Trophoblast cell (in vitro differentiated cells and primary cell): ENCODE data around the gene HOXA9.

ENCODE experiments used
- DNase-seq, 2 donors: peaks; one replicate each; pipeline ENCODE4 v3.0.0-alpha.2; 2016
- H2AFZ ChIP-seq: 2 replicates; pipeline ENCODE4 v1.6.1; 2013; ENCODE audit warnings: low read length, moderate library complexity, mild to moderate bottlenecking; ENCODE audit not compliant: insufficient read depth, poor library complexity
- H2AK5ac ChIP-seq: 2 replicates; pipeline ENCODE4 v1.6.1; 2013; ENCODE audit warnings: mild to moderate bottlenecking, low read length
- H2BK120ac ChIP-seq: 2 replicates; pipeline ENCODE4 v1.6.1; 2013; ENCODE audit warnings: low read length, mild to moderate bottlenecking, moderate library complexity; ENCODE audit not compliant: insufficient read depth, poor library complexity
- H2BK12ac ChIP-seq: 2 replicates; pipeline ENCODE4 v1.6.1; 2013; ENCODE audit warnings: mild to moderate bottlenecking, low read length, moderate library complexity
- H2BK5ac ChIP-seq: 2 replicates; pipeline ENCODE4 v1.6.1; 2013; ENCODE audit warnings: low read length, low read depth, moderate library complexity, mild to moderate bottlenecking; ENCODE audit not compliant: poor library complexity
- H3K14ac ChIP-seq: 2 replicates; pipeline ENCODE4 v1.6.1; 2013; ENCODE audit warnings: mild to moderate bottlenecking, low read length
- H3K18ac ChIP-seq: 2 replicates; pipeline ENCODE4 v1.6.1; 2013; ENCODE audit warnings: mild to moderate bottlenecking, low read length
- H3K23ac ChIP-seq: 2 replicates; pipeline ENCODE4 v1.6.1; 2013; ENCODE audit warnings: low read length
- H3K27ac ChIP-seq: 2 replicates; pipeline ENCODE4 v1.5.1; 2013; ENCODE audit warnings: low read depth, mild to moderate bottlenecking, inconsistent platforms, low read length, moderate library complexity
- H3K27me3 ChIP-seq: 2 replicates; pipeline ENCODE4 v1.6.1; 2013; ENCODE audit warnings: inconsistent platforms, mild to moderate bottlenecking, low read length, moderate library complexity; ENCODE audit not compliant: insufficient read depth
- H3K36me3 ChIP-seq, 2 experiments: 1 replicate in 1 of 2; 2 replicates in 1 of 2; pipeline ENCODE4 v1.6.1; 2013; ENCODE audit warnings: low read length in 2 of 2, mild to moderate bottlenecking in 2 of 2, moderate library complexity in 1 of 2; ENCODE audit not compliant: insufficient read depth in 2 of 2, control insufficient read depth in 1 of 2
- H3K4ac ChIP-seq: 2 replicates; pipeline ENCODE4 v1.6.1; 2013; ENCODE audit warnings: low read depth, mild to moderate bottlenecking, low read length, moderate library complexity
- H3K4me1 ChIP-seq, 2 experiments: 1 replicate in 1 of 2; 2 replicates in 1 of 2; pipeline ENCODE4 v1.6.1; 2013; ENCODE audit warnings: low read length in 2 of 2, mild to moderate bottlenecking in 2 of 2, moderate library complexity in 1 of 2; ENCODE audit not compliant: insufficient read depth in 2 of 2, control insufficient read depth in 1 of 2
- H3K4me2 ChIP-seq: 2 replicates; pipeline ENCODE4 v1.6.1; 2013; ENCODE audit warnings: inconsistent platforms, mild to moderate bottlenecking, low read length, moderate library complexity
- H3K4me3 ChIP-seq: 2 replicates; pipeline ENCODE4 v1.5.1; 2013; ENCODE audit warnings: mild to moderate bottlenecking, low read depth, low read length, inconsistent platforms
- H3K79me1 ChIP-seq: one replicate; pipeline ENCODE4 v1.6.1; 2013; ENCODE audit warnings: low read length
- H3K79me2 ChIP-seq: 2 replicates; pipeline ENCODE4 v1.6.1; 2013; ENCODE audit warnings: low read length, mild to moderate bottlenecking; ENCODE audit not compliant: control insufficient read depth, insufficient read depth, poor library complexity
- H3K9ac ChIP-seq: 2 replicates; pipeline ENCODE4 v1.6.1; 2013; ENCODE audit warnings: mild to moderate bottlenecking, low read length
- H3K9me3 ChIP-seq: 2 replicates; pipeline ENCODE4 v1.6.1; 2013; ENCODE audit warnings: low read depth, mild to moderate bottlenecking, control low read depth, inconsistent platforms, low read length; ENCODE audit not compliant: insufficient read depth
- H4K12ac ChIP-seq: 2 replicates; pipeline ENCODE4 v1.6.1; 2013; ENCODE audit warnings: low read depth, mild to moderate bottlenecking, low read length, moderate library complexity
- H4K8ac ChIP-seq: 2 replicates; pipeline ENCODE4 v1.6.1; 2013; ENCODE audit warnings: low read depth, mild to moderate bottlenecking, low read length, moderate library complexity
- H4K91ac ChIP-seq: one replicate; pipeline ENCODE4 v1.6.1; 2013; ENCODE audit warnings: low read depth, mild to moderate bottlenecking, low read length, moderate library complexity
- WGBS: extraction: QIAGEN DNeasy Blood & Tissue Kit; methylation state at CpG from one replicate; pipeline ENCODE4 v1.1.7; 2013; ENCODE audit warnings: missing lambda C conversion rate; ENCODE audit not compliant: insufficient read length, insufficient coverage; ENCODE audit errors: extremely low coverage; 5-methylcytosine and 5-hydroxymethylcytosine counted together

HOXA9 gene

GRCh38 chr7:27191833-27192545 is 26.7 kb upstream of the HOXA9 start:
- no CpG with 5 or more reads among the region's 42 CpGs for WGBS
- H3K27ac ChIP-seq, result no peak overlapping the region
- no peaks in the 10 kb centered on the region for H3K36me3 ChIP-seq
- peaks cover 10 to 16% of the 10 kb centered on the region in 2 experiments for H3K4me1 ChIP-seq
- no peak overlapping the region for H3K9ac ChIP-seq
- H3K23ac ChIP-seq, result no peak overlapping the region
- H4K91ac ChIP-seq, result no peak overlapping the region
- peaks cover 74% of the 10 kb centered on the region for H3K27me3 ChIP-seq
- H3K79me2 ChIP-seq, result no peaks in the 10 kb centered on the region
- H2BK12ac ChIP-seq, result no peak overlapping the region
- no peak overlapping the region for H3K18ac ChIP-seq
- H3K4ac ChIP-seq, result no peak overlapping the region
- no peak for DNase-seq
- H2BK120ac ChIP-seq, result no peak overlapping the region
- H3K4me3 ChIP-seq, result no peak overlapping the region
- H2BK5ac ChIP-seq, result no peak overlapping the region
- no peak overlapping the region for H4K8ac ChIP-seq
- peak overlapping the region; percentile 32 for H3K4me2 ChIP-seq
- no peak overlapping the region for H2AK5ac ChIP-seq
- H3K14ac ChIP-seq, result no peak overlapping the region
- H3K79me1 ChIP-seq, result peaks cover 3% of the 10 kb centered on the region
- no peak overlapping the region for H4K12ac ChIP-seq
- peaks cover 8% of the 10 kb centered on the region for H3K9me3 ChIP-seq
- H2AFZ ChIP-seq, result no peak overlapping the region

DNA sequence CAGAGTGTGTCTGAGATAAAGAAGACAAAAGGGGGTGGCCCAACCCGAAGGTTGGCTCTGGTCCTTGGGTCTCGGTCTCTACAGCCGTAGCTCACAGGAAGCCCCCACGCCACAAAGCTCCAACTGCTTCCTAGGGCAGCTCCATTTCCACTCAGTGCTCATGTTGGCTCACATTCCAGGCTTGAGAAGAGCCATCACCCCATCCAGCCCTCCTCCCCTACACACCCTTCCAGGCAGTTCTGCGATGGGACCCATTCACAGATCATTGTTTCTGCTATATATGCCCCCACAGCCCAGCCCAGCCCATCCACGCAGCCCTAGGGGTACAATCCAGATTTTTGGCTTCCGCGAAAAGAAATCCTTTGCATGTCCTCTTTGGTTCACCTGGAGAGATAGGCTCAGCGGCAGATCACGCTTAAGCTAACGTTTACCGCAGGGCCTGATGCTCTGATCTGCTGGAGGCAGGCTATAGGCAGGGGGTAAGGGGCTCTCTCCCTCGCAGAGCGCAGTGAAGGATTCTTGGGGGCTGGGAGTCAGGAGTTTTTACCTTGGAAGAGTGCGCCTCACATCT is 25.9 kb upstream of the HOXA9 start:
- H4K12ac ChIP-seq, result no peak overlapping the region
- no CpG with 5 or more reads among the region's 15 CpGs for WGBS
- no peak overlapping the region for H2AFZ ChIP-seq
- H3K4me1 ChIP-seq, result peaks cover 10 to 16% of the 10 kb centered on the region in 2 experiments
- no peak overlapping the region for H2BK12ac ChIP-seq
- H2BK120ac ChIP-seq, result no peak overlapping the region
- H3K23ac ChIP-seq, result no peak overlapping the region
- peaks cover 8% of the 10 kb centered on the region for H3K9me3 ChIP-seq
- no peak overlapping the region for H2BK5ac ChIP-seq
- H3K79me2 ChIP-seq, result no peaks in the 10 kb centered on the region
- peaks cover 3% of the 10 kb centered on the region for H3K79me1 ChIP-seq
- H3K18ac ChIP-seq, result no peak overlapping the region
- no peak overlapping the region for H3K4ac ChIP-seq
- H3K14ac ChIP-seq, result no peak overlapping the region
- no peak overlapping the region for H3K4me2 ChIP-seq
- H3K9ac ChIP-seq, result no peak overlapping the region
- peaks cover 75% of the 10 kb centered on the region for H3K27me3 ChIP-seq
- no peak overlapping the region for H4K8ac ChIP-seq
- no peak overlapping the region for H3K27ac ChIP-seq
- H2AK5ac ChIP-seq, result no peak overlapping the region
- H3K4me3 ChIP-seq, result no peak overlapping the region
- no peaks in the 10 kb centered on the region for H3K36me3 ChIP-seq
- no peak for DNase-seq
- no peak overlapping the region for H4K91ac ChIP-seq

- H4K8ac ChIP-seq, result no peak overlapping the region
- peaks cover 3% of the 10 kb centered on the region for H3K79me1 ChIP-seq
- H3K79me2 ChIP-seq, result no peaks in the 10 kb centered on the region
- H2BK5ac ChIP-seq, result no peak overlapping the region
- H3K4me3 ChIP-seq, result no peak overlapping the region
- no peak overlapping the region for H4K91ac ChIP-seq
- no peak overlapping the region for H3K23ac ChIP-seq
- H3K9me3 ChIP-seq, result peaks cover 15% of the 10 kb centered on the region
- no peak overlapping the region for H2BK120ac ChIP-seq
- WGBS, result no CpG with 5 or more reads among the region's 7 CpGs
- H3K27ac ChIP-seq, result no peak overlapping the region
- H2AK5ac ChIP-seq, result no peak overlapping the region
- DNase-seq, result no peak
- H3K27me3 ChIP-seq, result peaks cover 86% of the 10 kb centered on the region
- H2BK12ac ChIP-seq, result no peak overlapping the region
- H4K12ac ChIP-seq, result no peak overlapping the region
- H3K18ac ChIP-seq, result no peak overlapping the region
- peaks cover 14 to 19% of the 10 kb centered on the region in 2 experiments for H3K4me1 ChIP-seq
- H3K4me2 ChIP-seq, result no peak overlapping the region
- H3K36me3 ChIP-seq, result no peaks in the 10 kb centered on the region
- no peak overlapping the region for H3K4ac ChIP-seq
- no peak overlapping the region for H3K14ac ChIP-seq
- no peak overlapping the region for H3K9ac ChIP-seq
- no peak overlapping the region for H2AFZ ChIP-seq
Measured at GRCh38 chr7:27189997-27190748, 24.8 kb upstream of the HOXA9 start.

- Histone ChIP-seq H3K14ac (no peak overlapping the region), H2BK12ac (no peak overlapping the region), H2BK5ac (no peak overlapping the region), H3K79me1 (peaks cover 3% of the 10 kb centered on the region), H3K4ac (no peak overlapping the region), H3K9me3 (peaks cover 20% of the 10 kb centered on the region), H3K9ac (no peak overlapping the region), H3K36me3 (no peaks in the 10 kb centered on the region), H3K4me2 (peak overlapping the region; percentile 62), H2BK120ac (no peak overlapping the region), H4K8ac (no peak overlapping the region), H2AK5ac (no peak overlapping the region), H3K27ac (no peak overlapping the region), H3K4me3 (no peak overlapping the region), H4K12ac (no peak overlapping the region), H3K79me2 (no peaks in the 10 kb centered on the region), H3K23ac (no peak overlapping the region), H3K4me1 (peaks cover 21 to 25% of the 10 kb centered on the region in 2 experiments), H3K27me3 (peaks cover 89% of the 10 kb centered on the region), H4K91ac (peak overlapping the region; percentile 28), H2AFZ (peak overlapping the region; percentile 30), H3K18ac (no peak overlapping the region)
- no peak for DNase-seq
- WGBS, result no CpG with 5 or more reads among the region's 22 CpGs
Measured at GRCh38 chr7:27189295-27189996, 24.1 kb upstream of the HOXA9 start.
